Stimulated activated CD4-positive, alpha-beta T cell treated with anti-CD3 and anti-CD28 coated beads, Interleukin-2, amount 100 ng/mL, for 4 hours (primary cell): ENCODE measurements around the gene KIAA0232.
A peak's percentile ranks its signal among the peaks of the same experiment; 100 is the strongest.
"Not testable (repeated sequence)": the region's sequence is repeated elsewhere in the genome, so short reads cannot be mapped to it uniquely, and the experiment has no call there.

Source experiments
- DNase-seq: peaks from one replicate; pipeline ENCODE4 v3.0.0-alpha.2; 2020; ENCODE audit warnings: low read depth

Gene KIAA0232

DNA sequence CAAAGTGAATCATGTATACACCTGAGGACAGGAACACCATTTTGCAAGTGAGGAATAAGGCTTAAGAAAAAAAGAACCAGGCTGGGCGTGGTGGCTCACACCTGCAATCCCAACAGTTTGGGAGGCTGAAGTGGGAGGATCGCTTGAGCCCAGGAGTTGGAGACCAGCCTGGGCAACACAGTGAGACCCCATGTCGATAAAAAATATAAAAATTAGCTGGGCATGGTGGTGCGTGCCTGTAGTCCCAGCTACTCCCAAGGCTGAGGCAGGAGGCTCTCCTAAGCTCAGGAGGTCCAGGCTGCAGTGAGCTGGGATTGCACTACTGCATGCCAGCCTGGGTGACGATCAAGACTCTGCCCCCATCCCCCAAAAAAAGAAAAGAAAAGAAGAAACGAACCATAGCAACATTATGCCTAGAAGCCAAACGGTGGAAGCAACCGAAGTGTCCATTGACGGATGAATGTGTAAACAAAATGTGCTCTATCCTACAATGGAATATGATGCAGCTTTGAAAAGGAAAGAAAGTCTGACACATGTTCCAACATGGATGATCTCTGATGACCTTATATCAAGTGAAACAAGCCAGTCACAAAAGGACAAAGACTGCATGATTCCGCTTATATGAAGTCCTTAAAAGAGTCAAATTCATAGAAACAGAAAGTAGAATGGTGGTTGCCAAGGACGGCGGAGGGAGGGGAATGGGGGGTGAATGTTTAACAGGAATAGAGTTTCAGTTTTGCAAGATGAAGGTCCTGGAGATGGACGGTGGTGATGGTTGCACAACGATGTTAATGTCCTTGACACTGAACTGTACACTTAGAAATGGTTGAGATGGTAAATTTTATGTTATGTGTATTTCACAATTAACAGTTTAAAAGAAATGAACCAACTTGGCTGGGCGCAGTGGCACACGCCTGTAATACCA is 8.6 kb upstream of the KIAA0232 start:
- no peak for DNase-seq

DNA sequence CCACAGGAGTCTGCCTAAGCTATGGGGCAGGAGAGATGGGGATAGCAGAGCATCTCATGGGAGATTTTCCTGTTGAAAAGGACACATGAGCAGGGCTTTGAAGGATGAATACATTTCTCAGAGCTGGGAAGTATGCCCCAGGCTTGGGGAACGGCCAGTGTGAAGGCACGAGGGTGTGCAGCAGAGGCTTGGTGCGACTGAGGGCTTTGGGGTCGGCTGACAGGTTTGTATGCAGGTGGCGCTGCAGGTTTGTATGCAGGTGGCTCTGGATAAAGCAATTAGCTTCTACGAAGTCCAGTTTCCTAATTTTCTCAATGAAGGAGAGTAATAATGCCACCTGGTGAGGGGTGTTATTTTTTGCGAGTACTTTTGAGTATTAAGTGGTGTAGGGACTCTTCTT is 6.8 kb upstream of the KIAA0232 start:
- DNase-seq = no peak

- no peak for DNase-seq
Measured at GRCh38 chr4:6776920-6777635, 5.4 kb upstream of the KIAA0232 start.

DNA sequence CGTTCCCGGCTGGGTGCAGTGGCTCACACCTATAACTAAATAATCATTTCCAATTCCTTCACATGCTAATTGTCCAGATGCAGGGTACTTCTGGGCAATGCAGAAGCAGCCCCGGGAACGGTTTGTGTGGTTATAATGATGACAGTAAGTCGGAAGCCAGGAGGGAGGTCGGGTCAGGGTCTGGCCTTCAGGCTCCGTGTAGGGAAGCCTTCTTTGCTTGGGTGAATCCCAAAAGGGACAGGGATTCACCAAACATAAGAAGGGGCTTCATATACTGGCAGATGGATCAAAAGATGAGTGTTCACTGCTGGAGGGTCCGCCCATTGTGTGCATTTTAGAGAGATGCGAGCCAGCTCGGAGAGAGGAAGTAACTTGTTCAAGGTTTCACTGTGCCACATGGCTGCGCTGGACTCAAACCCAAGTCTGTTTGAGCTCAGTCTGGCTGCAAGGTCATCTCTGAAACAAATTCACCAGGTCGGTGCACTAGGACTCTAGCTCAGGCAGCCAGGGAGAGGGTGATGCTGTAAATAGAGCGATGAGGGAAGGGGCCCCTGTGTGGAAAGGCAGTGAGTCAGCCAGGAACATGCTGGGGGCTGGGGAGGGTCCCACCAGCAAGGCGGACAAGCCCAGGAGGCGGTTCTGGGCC is 4.8 kb upstream of the KIAA0232 start:
- DNase-seq = no peak

GRCh38 chr4:6778435-6778834 is 4.1 kb upstream of the KIAA0232 start:
- DNase-seq = no peak

DNA sequence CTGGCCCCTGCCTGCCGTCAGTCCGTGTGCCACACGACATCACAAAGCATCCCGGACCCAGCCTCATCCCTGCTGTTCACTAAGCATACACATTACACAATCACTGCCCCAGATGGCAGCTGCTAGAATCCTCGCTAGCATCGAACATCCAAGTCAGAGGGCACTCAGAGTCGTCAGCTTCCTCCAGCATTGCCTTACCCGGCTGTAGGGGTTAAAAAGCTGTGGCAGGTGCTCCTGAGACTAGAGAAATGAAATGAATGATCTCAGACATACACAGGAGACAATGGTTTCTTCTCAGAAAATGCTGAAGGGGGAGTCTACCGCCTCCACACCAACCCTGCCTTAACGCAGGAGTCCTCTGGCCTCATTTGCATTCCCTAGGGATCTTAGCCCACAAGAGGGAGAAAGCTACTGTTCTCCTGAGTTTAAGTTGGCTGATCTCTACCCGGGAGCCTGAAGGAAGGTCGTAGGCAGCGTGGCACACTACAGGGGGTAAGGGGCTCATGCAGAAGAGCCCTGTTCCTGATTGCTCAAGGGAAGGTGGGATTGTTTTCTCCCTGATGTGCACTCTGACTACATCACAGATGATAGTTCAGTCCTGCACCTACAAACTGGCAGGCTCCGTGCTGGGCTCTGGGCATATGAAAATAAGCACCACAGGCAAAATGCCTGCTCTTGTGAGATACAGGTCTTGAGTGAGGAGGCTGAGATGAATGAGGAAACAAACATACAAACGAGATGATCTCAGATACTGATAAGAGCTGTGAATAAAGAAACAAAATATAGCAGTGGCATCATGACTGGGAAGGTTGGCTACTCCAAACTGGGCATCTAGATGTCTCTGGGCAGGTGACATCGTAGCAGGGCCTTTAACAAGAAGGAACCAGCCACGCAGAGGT is 2.6 kb upstream of the KIAA0232 start:
- no peak for DNase-seq

GRCh38 chr4:6781113-6781512 is 1.4 kb upstream of the KIAA0232 start:
- no peak for DNase-seq

- no peak for DNase-seq
Measured at GRCh38 chr4:6781561-6781960, 966 bp upstream of the KIAA0232 start.

GRCh38 chr4:6782846-6783110 is 251 bp downstream of the KIAA0232 start:
- DNase-seq = no peak

GRCh38 chr4:6783111-6783981 is 819 bp downstream of the KIAA0232 start:
- peak; percentile 85 for DNase-seq

DNA sequence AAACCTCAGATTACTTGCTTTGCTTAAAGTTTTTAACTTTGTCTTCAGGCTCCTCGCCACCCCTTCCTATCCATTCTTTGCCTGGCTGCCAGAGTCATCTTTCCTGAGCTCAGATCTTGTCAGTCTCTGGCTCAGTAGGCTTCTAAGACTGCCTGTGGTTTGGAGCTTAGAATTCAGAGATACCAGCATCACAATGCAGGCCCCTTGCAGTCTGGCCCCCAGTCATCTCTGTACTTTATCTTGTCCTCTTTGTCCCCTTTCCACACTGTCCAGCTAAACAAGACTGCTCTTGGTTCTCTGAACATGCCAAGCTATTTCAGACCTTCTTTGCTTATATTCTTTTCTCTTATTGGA is 3.0 kb downstream of the KIAA0232 start:
- DNase-seq = no peak

DNA sequence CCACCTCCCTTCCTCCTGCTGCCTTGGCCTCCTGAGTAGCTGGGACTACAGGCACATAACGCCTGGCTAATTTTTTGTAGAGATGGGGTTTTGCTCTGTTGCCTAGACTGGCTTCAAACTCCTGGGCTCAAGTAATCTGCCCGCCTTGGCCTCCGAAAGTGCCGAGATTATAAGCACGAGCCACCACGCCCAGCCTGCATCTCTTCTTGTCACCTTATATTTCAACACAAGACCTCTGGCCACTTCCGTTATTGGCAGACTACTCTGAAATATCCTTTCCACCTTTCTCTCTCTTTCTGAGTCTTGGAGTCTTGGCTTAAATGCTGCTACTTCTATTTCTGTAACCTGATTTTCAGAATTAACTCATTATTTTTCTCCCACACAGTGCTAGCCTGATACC is 5.6 kb downstream of the KIAA0232 start:
- DNase-seq = no peak

DNA sequence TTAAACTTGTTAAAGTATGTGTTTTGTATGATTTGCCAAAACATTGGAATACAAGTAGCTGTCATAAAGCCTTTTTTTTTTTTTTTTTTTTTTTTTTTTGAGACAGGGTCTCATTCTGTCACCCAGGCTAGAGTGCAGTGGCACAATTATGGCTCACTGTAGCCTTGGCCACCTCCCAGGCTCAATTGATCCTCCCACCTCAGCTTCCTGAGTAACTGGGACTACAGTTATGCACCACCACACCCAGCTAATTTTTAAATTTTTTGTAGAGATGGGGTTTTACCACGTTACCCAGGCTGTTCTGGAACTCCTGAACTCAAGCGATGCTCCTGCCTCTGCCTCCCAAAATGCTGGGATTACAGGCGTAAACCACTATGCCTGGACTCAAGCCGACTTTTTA is 8.7 kb downstream of the KIAA0232 start:
- DNase-seq = not testable (repeated sequence)

DNA sequence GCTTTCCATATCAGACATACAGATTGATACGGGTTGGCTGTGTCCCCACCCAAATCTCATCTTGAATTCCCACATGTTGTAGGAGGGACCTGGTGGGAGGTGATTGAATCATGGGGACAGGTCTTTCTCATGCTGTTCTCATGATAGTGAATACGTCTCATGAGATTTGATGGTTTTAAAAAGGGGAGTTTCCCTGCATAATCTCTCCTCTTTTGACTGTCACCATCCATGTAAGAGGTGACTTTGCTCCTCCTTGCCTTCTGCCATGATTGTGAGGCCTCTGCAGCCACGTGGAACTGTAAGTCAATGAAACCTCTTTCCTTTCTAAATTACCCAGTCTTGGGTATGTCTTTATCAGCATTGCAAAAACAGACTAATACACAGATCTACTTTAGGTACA is 9.3 kb downstream of the KIAA0232 start:
- not testable (repeated sequence) for DNase-seq

- DNase-seq = no peak
Measured at GRCh38 chr4:6794189-6794588, 11.7 kb downstream of the KIAA0232 start.

GRCh38 chr4:6795821-6796220 is 13.3 kb downstream of the KIAA0232 start:
- no peak for DNase-seq

- DNase-seq = not testable (repeated sequence)
Measured at GRCh38 chr4:6797368-6797767, 14.8 kb downstream of the KIAA0232 start.

DNA sequence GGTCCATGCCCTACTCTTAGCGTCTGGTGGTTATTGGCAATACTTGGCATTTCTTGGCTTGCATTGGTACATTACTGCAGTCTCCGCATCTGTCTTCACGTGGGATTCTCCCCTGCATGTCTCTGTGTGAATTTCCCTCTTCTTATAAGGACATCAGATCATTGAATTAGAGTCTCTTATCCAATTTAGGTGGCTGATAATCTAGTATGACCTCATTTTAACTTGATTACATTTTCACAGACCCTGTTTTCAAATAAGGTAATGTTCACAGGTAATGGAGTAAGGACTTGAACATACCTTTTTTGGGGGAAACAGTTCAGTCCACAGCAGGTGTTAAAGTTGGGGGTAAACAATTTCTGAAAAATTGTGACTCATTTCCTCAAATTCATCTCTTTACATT is 16.6 kb downstream of the KIAA0232 start:
- no peak for DNase-seq

- no peak for DNase-seq
Measured at GRCh38 chr4:6802025-6802424, 19.5 kb downstream of the KIAA0232 start.

GRCh38 chr4:6802626-6803025 is 20.1 kb downstream of the KIAA0232 start:
- DNase-seq = no peak

DNA sequence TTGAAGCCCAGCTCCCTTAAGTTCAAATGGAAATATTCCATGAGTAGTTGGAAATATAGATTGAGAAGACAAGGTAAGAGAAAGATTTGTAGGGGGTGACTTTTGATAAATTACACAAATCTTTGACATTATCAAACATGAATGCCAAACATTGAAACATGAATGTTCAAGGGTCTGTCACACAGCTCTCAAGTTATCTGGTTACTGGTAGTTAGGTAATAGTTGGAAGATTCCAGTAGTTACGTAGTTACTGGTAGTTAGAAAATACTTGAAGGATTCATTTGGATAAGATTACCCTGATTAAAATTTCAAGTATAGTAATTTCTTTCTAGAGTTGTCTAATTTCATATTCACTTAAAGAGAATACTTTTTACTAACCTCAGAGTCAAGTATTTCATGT is 20.7 kb downstream of the KIAA0232 start:
- DNase-seq = no peak
